Measurements from ENCODE around the gene TMEM87B.

DNA sequence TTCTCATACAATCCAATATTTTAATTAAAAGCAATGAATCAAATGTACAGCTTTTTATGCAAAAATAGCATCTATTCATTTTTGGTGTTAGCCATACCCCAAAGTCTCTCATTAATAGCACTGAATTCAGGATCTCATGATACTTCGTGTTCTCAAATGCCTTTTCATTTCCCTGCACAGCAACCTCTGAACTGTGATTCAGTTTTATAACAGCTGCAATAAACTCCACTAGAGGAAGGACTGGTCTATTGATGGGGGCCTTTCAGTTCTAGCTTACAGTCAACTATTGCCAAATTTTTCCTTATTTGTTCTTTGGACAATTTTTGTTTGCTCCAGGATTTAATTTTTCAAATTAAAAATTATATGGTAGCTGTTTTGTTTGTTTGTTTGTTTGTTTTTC lies 4.8 kb upstream of the TMEM87B start:
- TF ChIP-seq, protein P1, sequence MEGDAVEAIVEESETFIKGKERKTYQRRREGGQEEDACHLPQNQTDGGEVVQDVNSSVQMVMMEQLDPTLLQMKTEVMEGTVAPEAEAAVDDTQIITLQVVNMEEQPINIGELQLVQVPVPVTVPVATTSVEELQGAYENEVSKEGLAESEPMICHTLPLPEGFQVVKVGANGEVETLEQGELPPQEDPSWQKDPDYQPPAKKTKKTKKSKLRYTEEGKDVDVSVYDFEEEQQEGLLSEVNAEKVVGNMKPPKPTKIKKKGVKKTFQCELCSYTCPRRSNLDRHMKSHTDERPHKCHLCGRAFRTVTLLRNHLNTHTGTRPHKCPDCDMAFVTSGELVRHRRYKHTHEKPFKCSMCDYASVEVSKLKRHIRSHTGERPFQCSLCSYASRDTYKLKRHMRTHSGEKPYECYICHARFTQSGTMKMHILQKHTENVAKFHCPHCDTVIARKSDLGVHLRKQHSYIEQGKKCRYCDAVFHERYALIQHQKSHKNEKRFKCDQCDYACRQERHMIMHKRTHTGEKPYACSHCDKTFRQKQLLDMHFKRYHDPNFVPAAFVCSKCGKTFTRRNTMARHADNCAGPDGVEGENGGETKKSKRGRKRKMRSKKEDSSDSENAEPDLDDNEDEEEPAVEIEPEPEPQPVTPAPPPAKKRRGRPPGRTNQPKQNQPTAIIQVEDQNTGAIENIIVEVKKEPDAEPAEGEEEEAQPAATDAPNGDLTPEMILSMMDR (IDR thresholded peaks at IDR 0.05) = no peak
- TF ChIP-seq POLR2A (IDR thresholded peaks at IDR 0.05) = no peak
- no peak for TF ChIP-seq POLR2AphosphoS5 (IDR thresholded peaks at IDR 0.05)
